ENCODE results near the gene CSNK1G3. TPM values are rescaled to one million over a fixed set of nuclear protein-coding genes. Genes with fewer than 3 reads are reported as not detected.

CSNK1G3 gene
- total RNA-seq = 31.7 and 61.2 TPM in 2 replicates

GRCh38 chr5:123511648-123512605, at the start of gene CSNK1G3:
Gene CSNK1G3 (plus strand): TSS chr5:123512177. CDS start chr5:123545664, 33,487 bp downstream.

Other genes with a start within 250 kb of the CSNK1G3 start
- 11.7 and 17.6 TPM in 2 replicates for gene CEP120, start 88.8 kb upstream of the CSNK1G3 start, total RNA-seq